ENCODE data around the gene CLNK. TPM values are rescaled to one million over a fixed set of nuclear protein-coding genes. Genes with fewer than 3 reads are reported as not detected.

CLNK gene
- total RNA-seq, 1 experiment from 2014 or later, result not detected

DNA sequence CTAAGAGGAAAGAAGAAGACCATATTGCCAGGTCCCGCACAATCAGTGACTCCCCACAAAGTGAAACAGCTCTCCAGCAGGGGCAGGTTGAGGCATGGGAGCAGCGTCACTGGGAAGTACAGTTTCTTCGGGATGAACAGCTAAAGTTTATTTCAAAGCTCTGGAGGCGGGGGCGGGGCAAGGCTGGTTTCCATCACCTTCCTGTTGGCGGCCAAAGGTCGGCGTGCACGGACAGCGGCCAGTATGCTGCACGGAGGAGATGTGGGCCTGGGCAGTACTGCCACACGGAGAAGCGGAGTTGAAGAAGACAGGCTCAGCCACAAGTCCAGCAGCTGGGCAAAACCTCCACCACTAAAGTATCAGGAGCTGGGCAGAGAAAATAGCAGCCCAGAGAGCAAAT, 226.4 kb downstream of the CLNK start:
- Histone ChIP-seq H3K27ac (ENCODE audit: low read depth, low read length) (no peak overlapping the region), H3K9me3 (ENCODE audit: control insufficient read depth in 1 of 2, insufficient read depth in 1 of 2, low read depth in 1 of 2, low read length in 2 of 2) (no peaks in the 10 kb centered on the region), H3K27me3 (ENCODE audit: insufficient read depth, low read length) (no peaks in the 10 kb centered on the region), H3K4me2 (ENCODE audit: low read length) (peak overlapping the region; percentile 97; the same call in 1 of the 2 replicates), H2AFZ (ENCODE audit: low read depth, low read length, poor library complexity, severe bottlenecking) (no peak overlapping the region), H4K20me1 (ENCODE audit: insufficient read depth) (peaks cover 1% of the 10 kb centered on the region; the same call in 1 of the 2 replicates), H3K36me3 (ENCODE audit: control insufficient read depth in 1 of 2, insufficient read depth in 2 of 2, low read length in 2 of 2) (peaks cover 9 to 16% of the 10 kb centered on the region in 2 experiments; a peak in 3 of 4 replicates), H3K79me2 (ENCODE audit: insufficient read depth, low read length) (peaks cover 32% of the 10 kb centered on the region), H3K9me2 (ENCODE audit: insufficient read depth) (no peaks in the 10 kb centered on the region), H3K4me3 (replicated peaks in 1 of 2; ENCODE audit: low read depth in 1 of 2, low read length in 2 of 2) (no peak overlapping the region), H3K9ac (ENCODE audit: low read length) (no peak overlapping the region), H3K4me1 (ENCODE audit: control insufficient read depth in 1 of 2, insufficient read depth in 2 of 2, low read length in 2 of 2) (peaks cover 5 to 25% of the 10 kb centered on the region in 2 experiments; a peak in 3 of 4 replicates)
- POLR2A ChIA-PET, result interaction anchor here (2.0 kb wide), 1 partner anchor 342 kb away, joined by 5 read pairs; the partner anchor contains the start of gene WDR1
- no TSS peak for BruUV-seq (replicated peaks)
- intact Hi-C loops (cut with micrococcal nuclease), result no loop called here
- TF ChIP-seq CBX3 (IDR thresholded peaks at IDR 0.05; ENCODE audit: low read depth), result no peak
- no peak for TF ChIP-seq CEBPB (IDR thresholded peaks at IDR 0.05; ENCODE audit: low read depth)
- no peak for TF ChIP-seq EZH2phosphoT487 (IDR thresholded peaks at IDR 0.05; ENCODE audit: borderline replicate concordance)
- TF ChIP-seq ZFX (IDR thresholded peaks at IDR 0.05), result no peak
- TF ChIP-seq POLR2A (IDR thresholded peaks at IDR 0.05; ENCODE audit: borderline replicate concordance, extremely low read depth, insufficient read depth, insufficient read length), result no peak
- TF ChIP-seq POLR2AphosphoS5 (IDR thresholded peaks at IDR 0.05; ENCODE audit: low read depth, low read length), result no peak
- TF ChIP-seq SP1 (IDR thresholded peaks at IDR 0.05; ENCODE audit: low read depth), result no peak
- TF ChIP-seq SRF (IDR thresholded peaks at IDR 0.05; ENCODE audit: low read depth), result no peak
- no peak for DNase-seq (ENCODE audit: low read depth, low spot score)
- RAD21 ChIA-PET (ENCODE audit: low non-redundant PET in 1 of 2, low total read pairs in 2 of 2, uncharacterized antibody in 2 of 2, unreplicated experiment in 2 of 2), result no interaction called here
- ATAC-seq, result no peak
- CTCF ChIA-PET, result no interaction called here

- BruUV-seq (replicated peaks), result no TSS peak
- H3K36me3 ChIP-seq (ENCODE audit: control insufficient read depth in 1 of 2, insufficient read depth in 2 of 2, low read length in 2 of 2), result peaks cover 17 to 24% of the 10 kb centered on the region in 2 experiments; a peak in 3 of 4 replicates
- no peaks in the 10 kb centered on the region for H3K9me2 ChIP-seq (ENCODE audit: insufficient read depth)
- ATAC-seq, result peak; percentile 92
- peak within 1 kb of the TSS; percentile 97 for H3K4me2 ChIP-seq (ENCODE audit: low read length)
- peak within 1 kb of the TSS; percentile 77; the same call in 1 of the 2 replicates for H3K27ac ChIP-seq (ENCODE audit: low read depth, low read length)
- H3K27me3 ChIP-seq (ENCODE audit: insufficient read depth, low read length), result no peaks in the 10 kb centered on the region
- peak within 1 kb of the TSS; percentile 59 for H3K9ac ChIP-seq (ENCODE audit: low read length)
- intact Hi-C loops (cut with micrococcal nuclease), result no loop called here
- peak within 1 kb of the TSS; percentile 62 to 75 for H3K4me3 ChIP-seq (replicated peaks in 1 of 2; ENCODE audit: low read depth in 1 of 2, low read length in 2 of 2)
- RAD21 ChIA-PET (ENCODE audit: low non-redundant PET in 1 of 2, low total read pairs in 2 of 2, uncharacterized antibody in 2 of 2, unreplicated experiment in 2 of 2), result no interaction called here
- H3K79me2 ChIP-seq (ENCODE audit: insufficient read depth, low read length), result peaks cover 41% of the 10 kb centered on the region
- H3K9me3 ChIP-seq (ENCODE audit: control insufficient read depth in 1 of 2, insufficient read depth in 1 of 2, low read depth in 1 of 2, low read length in 2 of 2), result no peaks in the 10 kb centered on the region
- DNase-seq (ENCODE audit: low read depth, low spot score), result peak; percentile 29
- peak within 1 kb of the TSS; percentile 82 for H2AFZ ChIP-seq (ENCODE audit: low read depth, low read length, poor library complexity, severe bottlenecking)
- peaks cover 5 to 25% of the 10 kb centered on the region in 2 experiments; a peak in 3 of 4 replicates for H3K4me1 ChIP-seq (ENCODE audit: control insufficient read depth in 1 of 2, insufficient read depth in 2 of 2, low read length in 2 of 2)
- POLR2A ChIA-PET, result interaction anchor here (2.0 kb wide), 1 partner anchor 341 kb away, joined by 5 read pairs; the partner anchor contains the start of gene WDR1
- peaks cover 3% of the 10 kb centered on the region; the same call in 1 of the 2 replicates for H4K20me1 ChIP-seq (ENCODE audit: insufficient read depth)
- CTCF ChIA-PET, result no interaction called here
- TF ChIP-seq CBX3 (IDR thresholded peaks at IDR 0.05; ENCODE audit: low read depth) (no peak), EGR1 (IDR thresholded peaks at IDR 0.05; ENCODE audit: low read depth) (peak; percentile 57; the same call in 1 of the 2 replicates), ZNF274 (IDR thresholded peaks at IDR 0.05; ENCODE audit: low read depth, low read length) (no peak), CTCF (IDR thresholded peaks at IDR 0.05 in 2 of 3, conservative IDR thresholded peaks at IDR 0.05 in 1 of 3; ENCODE audit: borderline replicate concordance in 1 of 3, insufficient read depth in 1 of 3, low read depth in 2 of 3, low read length in 2 of 3) (no peak), SIN3A (IDR thresholded peaks at IDR 0.05; ENCODE audit: low read depth) (no peak), EZH2 (IDR thresholded peaks at IDR 0.05) (no peak), POLR2A (IDR thresholded peaks at IDR 0.05; ENCODE audit: borderline replicate concordance, extremely low read depth, insufficient read depth, insufficient read length) (peak; percentile 41), FOSL1 (IDR thresholded peaks at IDR 0.05; ENCODE audit: low read depth) (no peak), SP1 (IDR thresholded peaks at IDR 0.05; ENCODE audit: low read depth) (no peak), TCF7L2 (IDR thresholded peaks at IDR 0.05; ENCODE audit: borderline replicate concordance, extremely low read depth, insufficient read depth, insufficient read length) (no peak), JUND (IDR thresholded peaks at IDR 0.05) (no peak), ZFX (IDR thresholded peaks at IDR 0.05) (peak; percentile 61), CEBPB (IDR thresholded peaks at IDR 0.05; ENCODE audit: low read depth) (no peak), YY1 (IDR thresholded peaks at IDR 0.05; ENCODE audit: extremely low read depth, insufficient replicate concordance, low read depth, low read length) (no peak)
Observed at GRCh38 chr4:10457255-10457801, 227.2 kb downstream of the CLNK start, which contains the start of gene ZNF518B. TSS of gene ZNF518B (minus strand) at chr4:10457426. CDS start at chr4:10446328, 11,098 bp downstream.

Data from HCT116 (cell line).